Measurements from ENCODE around the gene SPINT1.

The SPINT1 gene

DNA sequence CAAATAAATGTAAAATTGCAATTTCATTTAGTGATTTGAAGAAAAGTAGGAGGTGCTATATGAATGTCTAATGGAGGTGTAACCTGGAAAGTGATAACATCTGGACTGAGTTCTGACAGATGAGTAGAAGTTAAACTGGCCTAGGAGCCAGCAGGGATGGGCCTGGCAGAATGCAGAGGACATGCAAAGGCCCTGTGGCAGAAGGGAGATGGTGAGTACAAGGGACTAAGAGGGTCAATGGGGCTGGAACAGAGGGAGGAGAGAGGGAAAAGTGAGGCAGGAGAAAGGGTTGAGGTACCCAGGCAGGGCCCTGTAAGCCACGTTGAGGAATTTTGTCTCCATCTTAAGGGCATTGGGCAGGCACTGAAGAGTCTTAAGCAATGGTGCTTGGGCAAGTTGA, 12.0 kb upstream of the SPINT1 start:
- DNase-seq (ENCODE audit: extremely low read depth, insufficient read length), result no peak
- no peaks in the 10 kb centered on the region for H3K36me3 ChIP-seq (ENCODE audit: control insufficient read depth, insufficient read depth, low read length)
- no peak for TF ChIP-seq CTCF (IDR thresholded peaks at IDR 0.05; ENCODE audit: insufficient read depth, low read length, poor library complexity, severe bottlenecking)
- no peaks in the 10 kb centered on the region for H3K27me3 ChIP-seq (replicated peaks; ENCODE audit: control insufficient read depth, insufficient read depth, low read length)
- H3K4me3 ChIP-seq (replicated peaks; ENCODE audit: low read depth, low read length), result no peak overlapping the region

DNA sequence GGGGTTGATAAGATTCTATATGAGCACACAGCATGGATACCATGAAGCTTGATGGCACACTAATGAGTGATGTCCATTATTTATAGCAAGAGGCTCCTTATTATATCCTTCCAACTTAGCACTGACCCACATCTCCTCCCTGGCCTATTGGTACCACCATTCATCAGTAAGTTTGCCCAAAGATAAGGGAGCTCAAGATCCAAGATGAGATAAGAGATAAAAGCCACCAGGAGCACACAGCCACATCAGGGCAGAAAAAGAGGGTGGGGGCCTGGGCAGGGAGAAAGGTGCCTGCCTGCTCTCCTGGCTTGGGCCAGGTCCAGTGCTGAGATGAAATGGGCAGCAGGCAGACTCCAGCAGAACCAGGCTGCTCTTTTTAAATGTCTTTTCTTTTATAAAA, 10.9 kb upstream of the SPINT1 start:
- Histone ChIP-seq H3K27me3 (replicated peaks; ENCODE audit: control insufficient read depth, insufficient read depth, low read length) (no peaks in the 10 kb centered on the region), H3K36me3 (ENCODE audit: control insufficient read depth, insufficient read depth, low read length) (no peaks in the 10 kb centered on the region), H3K4me3 (replicated peaks; ENCODE audit: low read depth, low read length) (no peak overlapping the region)
- no peak for TF ChIP-seq CTCF (IDR thresholded peaks at IDR 0.05; ENCODE audit: insufficient read depth, low read length, poor library complexity, severe bottlenecking)
- no peak for DNase-seq (ENCODE audit: extremely low read depth, insufficient read length)

DNA sequence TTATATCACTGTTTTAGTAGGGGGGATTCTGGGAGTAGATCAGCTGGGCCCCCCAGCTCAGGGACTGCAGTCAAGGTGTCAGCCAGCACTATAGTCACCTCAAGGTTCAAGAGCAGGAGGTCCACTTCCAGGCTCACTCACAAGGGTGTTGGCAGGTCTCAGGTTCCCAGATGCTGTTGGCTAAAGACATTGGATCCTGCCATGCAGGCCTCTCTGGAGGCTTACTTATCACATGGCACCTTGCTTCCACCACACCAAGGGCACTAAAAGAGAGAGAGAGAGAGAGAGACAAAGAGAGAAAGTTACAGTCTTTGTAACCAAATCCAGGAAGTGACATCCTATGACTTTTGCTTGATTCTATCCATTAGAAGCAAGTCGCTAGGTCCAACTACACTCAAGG, 7.8 kb upstream of the SPINT1 start:
- H3K27me3 ChIP-seq (replicated peaks; ENCODE audit: control insufficient read depth, insufficient read depth, low read length), result no peaks in the 10 kb centered on the region
- no peak for TF ChIP-seq CTCF (IDR thresholded peaks at IDR 0.05; ENCODE audit: insufficient read depth, low read length, poor library complexity, severe bottlenecking)
- H3K4me3 ChIP-seq (replicated peaks; ENCODE audit: low read depth, low read length), result no peak overlapping the region
- no peak for DNase-seq (ENCODE audit: extremely low read depth, insufficient read length)
- no peaks in the 10 kb centered on the region for H3K36me3 ChIP-seq (ENCODE audit: control insufficient read depth, insufficient read depth, low read length)

DNA sequence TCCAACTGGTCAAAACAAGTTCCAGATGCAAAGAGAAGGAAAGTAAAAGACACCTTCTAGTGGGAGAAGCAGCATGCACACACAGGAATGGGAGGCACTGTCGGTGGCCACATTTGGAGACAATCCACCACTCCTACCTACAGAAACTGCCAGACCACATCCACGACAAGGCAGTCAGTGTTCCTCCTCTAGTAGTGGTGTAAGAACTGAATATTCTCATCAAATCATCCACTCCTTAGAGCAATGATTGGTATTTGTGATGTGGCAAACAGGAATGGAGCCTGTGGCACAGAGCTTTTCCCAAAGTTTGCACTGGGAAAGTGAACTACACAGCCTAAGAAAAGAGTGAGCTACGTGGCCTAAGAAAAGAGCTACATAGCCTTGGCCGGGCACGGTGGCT, 5.1 kb upstream of the SPINT1 start:
- no peak for TF ChIP-seq CTCF (IDR thresholded peaks at IDR 0.05; ENCODE audit: insufficient read depth, low read length, poor library complexity, severe bottlenecking)
- Histone ChIP-seq H3K36me3 (ENCODE audit: control insufficient read depth, insufficient read depth, low read length) (no peaks in the 10 kb centered on the region), H3K4me3 (replicated peaks; ENCODE audit: low read depth, low read length) (no peak overlapping the region), H3K27me3 (replicated peaks; ENCODE audit: control insufficient read depth, insufficient read depth, low read length) (no peaks in the 10 kb centered on the region; the same call in 1 of the 2 replicates)
- DNase-seq (ENCODE audit: extremely low read depth, insufficient read length), result no peak

- Histone ChIP-seq H3K27me3 (replicated peaks; ENCODE audit: control insufficient read depth, insufficient read depth, low read length) (no peaks in the 10 kb centered on the region; the same call in 1 of the 2 replicates), H3K36me3 (ENCODE audit: control insufficient read depth, insufficient read depth, low read length) (no peaks in the 10 kb centered on the region), H3K4me3 (replicated peaks; ENCODE audit: low read depth, low read length) (no peak overlapping the region)
- no peak for DNase-seq (ENCODE audit: extremely low read depth, insufficient read length)
- no peak for TF ChIP-seq CTCF (IDR thresholded peaks at IDR 0.05; ENCODE audit: insufficient read depth, low read length, poor library complexity, severe bottlenecking)
Observed at GRCh38 chr15:40841741-40842140, 2.1 kb upstream of the SPINT1 start.

DNA sequence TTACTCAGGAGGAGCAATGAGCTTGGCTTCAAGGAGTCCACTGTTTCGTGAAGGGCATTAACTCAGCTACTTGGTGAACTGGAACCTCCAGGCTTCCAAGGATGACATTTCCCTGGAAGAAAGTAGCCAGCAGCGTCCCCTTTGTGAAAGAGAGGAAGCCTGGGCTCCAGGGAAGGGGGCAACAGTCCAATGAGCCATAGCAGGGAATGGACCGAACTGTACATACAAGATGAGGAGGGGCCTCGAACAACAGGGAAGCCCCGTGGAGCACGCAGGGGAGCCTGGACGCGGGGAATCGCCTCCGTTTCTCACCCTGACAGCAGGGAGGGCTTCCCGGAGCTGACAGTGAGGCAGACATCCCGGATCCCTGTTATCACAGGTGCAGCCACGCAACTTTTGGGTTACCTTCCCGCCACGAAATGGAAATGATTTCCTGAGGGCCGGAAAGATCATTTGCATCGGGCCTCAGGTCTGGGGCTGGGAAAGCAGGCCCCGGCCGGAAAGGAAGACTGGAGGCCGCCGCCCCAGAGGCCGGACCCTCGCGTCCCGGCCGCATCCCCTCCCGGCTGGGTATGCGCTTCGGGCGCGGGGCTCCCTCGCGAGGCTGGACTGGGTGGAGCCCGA, 475 bp upstream of the SPINT1 start:
- H3K36me3 ChIP-seq (ENCODE audit: control insufficient read depth, insufficient read depth, low read length), result no peaks in the 10 kb centered on the region
- no peak for DNase-seq (ENCODE audit: extremely low read depth, insufficient read length)
- no peak for TF ChIP-seq CTCF (IDR thresholded peaks at IDR 0.05; ENCODE audit: insufficient read depth, low read length, poor library complexity, severe bottlenecking)
- no peaks in the 10 kb centered on the region; the same call in 1 of the 2 replicates for H3K27me3 ChIP-seq (replicated peaks; ENCODE audit: control insufficient read depth, insufficient read depth, low read length)
- peak overlapping the region; percentile 66 for H3K4me3 ChIP-seq (replicated peaks; ENCODE audit: low read depth, low read length)
